Left forelimb (tissue), 1 donor: ENCODE measurements around the gene LDB3.
A peak's percentile ranks its signal among the peaks of the same experiment; 100 is the strongest.
"Not testable (repeated sequence)": the region's sequence is repeated elsewhere in the genome, so short reads cannot be mapped to it uniquely, and the experiment has no call there.

Source experiments
- DNase-seq: peaks from one replicate; pipeline ENCODE4 v3.0.0-alpha.2; 2018; ENCODE audit warnings: low spot score

LDB3 gene

GRCh38 chr10:86668297-86669165, at the start of gene LDB3:
LDB3 (plus strand) TSS chr10:86668511; CDS start chr10:86668692, 181 bp downstream.
- DNase-seq: no peak

- DNase-seq: no peak
Observed at GRCh38 chr10:86628311-86628710, 40.0 kb upstream of the LDB3 start.

GRCh38 chr10:86630079-86630478, 38.2 kb upstream of the LDB3 start:
- no peak for DNase-seq

- no peak for DNase-seq
Observed at GRCh38 chr10:86632009-86632800, 36.1 kb upstream of the LDB3 start.

- DNase-seq: no peak
Observed at GRCh38 chr10:86632951-86633350, 35.4 kb upstream of the LDB3 start.

GRCh38 chr10:86635402-86635801, 32.9 kb upstream of the LDB3 start:
- no peak for DNase-seq

GRCh38 chr10:86636311-86636710, 32.0 kb upstream of the LDB3 start:
- no peak for DNase-seq

- no peak for DNase-seq
Observed at GRCh38 chr10:86642021-86642420, 26.3 kb upstream of the LDB3 start.

GRCh38 chr10:86642499-86642898, 25.8 kb upstream of the LDB3 start:
- no peak for DNase-seq

GRCh38 chr10:86644152-86644793, 24.0 kb upstream of the LDB3 start:
- DNase-seq: no peak

GRCh38 chr10:86644794-86645445, 23.4 kb upstream of the LDB3 start:
- no peak for DNase-seq

- DNase-seq: not testable (repeated sequence)
Observed at GRCh38 chr10:86645621-86646165, 22.6 kb upstream of the LDB3 start.

GRCh38 chr10:86646532-86646931, 21.8 kb upstream of the LDB3 start:
- DNase-seq: no peak

GRCh38 chr10:86646933-86647332, 21.4 kb upstream of the LDB3 start:
- no peak for DNase-seq

- DNase-seq: no peak
Observed at GRCh38 chr10:86647773-86648703, 20.3 kb upstream of the LDB3 start.

- peak; percentile 65 for DNase-seq
Observed at GRCh38 chr10:86648704-86649427, 19.4 kb upstream of the LDB3 start.

GRCh38 chr10:86649471-86650150, 18.7 kb upstream of the LDB3 start:
- DNase-seq: peak; percentile 63

GRCh38 chr10:86650151-86650550, 18.2 kb upstream of the LDB3 start:
- no peak for DNase-seq

GRCh38 chr10:86651021-86651471, 17.3 kb upstream of the LDB3 start:
- DNase-seq: peak; percentile 59
